HepG2 (cell line): ENCODE results near the gene SLC23A3. TPM values are rescaled to one million over a fixed set of nuclear protein-coding genes. Genes with fewer than 3 reads are reported as not detected.

Experiments
- CC2D1A ChIP-seq: sonication (generic); formaldehyde crosslinking; IDR thresholded peaks from 2 replicates; pipeline ENCODE4 v1.8.1; 2023; ENCODE audit warnings: mild to moderate bottlenecking, missing genetic modification reagents
- EP300 ChIP-seq, 3 experiments: sonication (generic) in 1 of 3; formaldehyde crosslinking in 1 of 3; IDR thresholded peaks; 2 replicates each; pipeline versions ENCODE4 v1.5.1 to v1.6.1; 2011 to 2020; ENCODE audit warnings: low read depth in 2 of 3, low read length in 2 of 3, borderline replicate concordance in 1 of 3, improper control_type of control experiment in 1 of 3, mild to moderate bottlenecking in 1 of 3, missing genetic modification reagents in 1 of 3, moderate library complexity in 1 of 3
- HDAC2 ChIP-seq: sonication (generic); formaldehyde crosslinking; IDR thresholded peaks from 2 replicates; pipeline ENCODE4 v1.4.0; 2020; ENCODE audit warnings: missing genetic modification reagents
- HMGXB3 ChIP-seq: sonication (generic); formaldehyde crosslinking; IDR thresholded peaks from 2 replicates; pipeline ENCODE4 v1.4.0; 2020; ENCODE audit warnings: missing genetic modification reagents, borderline replicate concordance
- IRF9 ChIP-seq: sonication (generic); formaldehyde crosslinking; IDR thresholded peaks from 2 replicates; pipeline ENCODE4 v1.8.0; 2022; ENCODE audit warnings: missing genetic modification reagents, mild to moderate bottlenecking, borderline replicate concordance
- KDM6A ChIP-seq: IDR thresholded peaks from 2 replicates; pipeline ENCODE4 v1.6.1; 2016; ENCODE audit warnings: low read depth
- MATR3 ChIP-seq: sonication (generic); formaldehyde crosslinking; IDR thresholded peaks from 2 replicates; pipeline ENCODE4 v1.4.0; 2020; ENCODE audit warnings: missing genetic modification reagents
- MLX ChIP-seq: IDR thresholded peaks from 2 replicates; pipeline ENCODE4 v1.6.1; 2016
- MZF1 ChIP-seq: sonication (generic); formaldehyde crosslinking; IDR thresholded peaks from 2 replicates; pipeline ENCODE4 v1.8.1; 2023; ENCODE audit warnings: mild to moderate bottlenecking, missing genetic modification reagents, borderline replicate concordance
- NR2C2 ChIP-seq: sonication (generic); formaldehyde crosslinking; IDR thresholded peaks from 2 replicates; pipeline ENCODE4 v1.4.0; 2020; ENCODE audit warnings: missing genetic modification reagents, mild to moderate bottlenecking, moderate library complexity, borderline replicate concordance
- NR2F2 ChIP-seq: IDR thresholded peaks from 2 replicates; pipeline ENCODE4 v1.6.1; 2012; ENCODE audit warnings: low read depth, inconsistent platforms, borderline replicate concordance
- ZFP37 ChIP-seq: sonication (generic); formaldehyde crosslinking; IDR thresholded peaks from 2 replicates; pipeline ENCODE4 v1.4.0; 2020; ENCODE audit warnings: missing genetic modification reagents, borderline replicate concordance
- ZNF101 ChIP-seq: sonication (generic); formaldehyde crosslinking; IDR thresholded peaks from 2 replicates; pipeline ENCODE4 v1.4.0; 2020; ENCODE audit warnings: mild to moderate bottlenecking, low read depth, missing genetic modification reagents, borderline replicate concordance
- ZNF281 ChIP-seq: sonication (generic); formaldehyde crosslinking; IDR thresholded peaks from 2 replicates; pipeline ENCODE4 v1.4.0; 2020; ENCODE audit warnings: missing genetic modification reagents, borderline replicate concordance
- ZNF30 ChIP-seq: sonication (generic); formaldehyde crosslinking; IDR thresholded peaks from 2 replicates; pipeline ENCODE4 v1.5.0; 2020; ENCODE audit warnings: mild to moderate bottlenecking, missing genetic modification reagents
- ZNF383 ChIP-seq: sonication (generic); formaldehyde crosslinking; IDR thresholded peaks from 2 replicates; pipeline ENCODE4 v1.4.0; 2020; ENCODE audit warnings: missing genetic modification reagents, mild to moderate bottlenecking, borderline replicate concordance
- ZNF724P ChIP-seq: sonication (generic); formaldehyde crosslinking; IDR thresholded peaks from 2 replicates; pipeline ENCODE4 v1.8.0; 2022; ENCODE audit warnings: missing genetic modification reagents, borderline replicate concordance
- ZNF788 ChIP-seq: sonication (generic); formaldehyde crosslinking; IDR thresholded peaks from 2 replicates; pipeline ENCODE4 v1.5.0; 2020; ENCODE audit warnings: mild to moderate bottlenecking, missing genetic modification reagents, borderline replicate concordance
- polyA plus RNA-seq, 8 experiments: library from polyadenylated mRNA; depleted of rRNA in 3 of 8; stranded (reverse) in 7 of 8; unstranded in 1 of 8; fragments of >200 nt; fragmentation: Illumina TruSeq in 4 of 8; extraction: Trizol in 4 of 8; gene quantifications; 2 replicates each; pipeline versions ENCODE4 v1.2.1 to v1.2.3, GENCODE V29; 2011 to 2016; ENCODE audit warnings: low read depth in 4 of 8, missing spikeins in 1 of 8, mixed read lengths in 1 of 8; ENCODE audit not compliant: insufficient read depth in 1 of 8
- total RNA-seq, 5 experiments: library from RNA; depleted of rRNA; stranded (reverse); fragments of >200 nt; fragmentation: Illumina TruSeq; extraction: Trizol; gene quantifications; 2 replicates each; pipeline ENCODE4 v1.2.3, GENCODE V29; 2016; ENCODE audit warnings: low read depth in 1 of 5

SLC23A3 gene
- total and polyA plus RNA-seq, 2 of the 13 experiments (the other 11 are each of a cell fraction or from before 2014, with no cell fraction given) = 0.38 to 0.78 TPM

- TF ChIP-seq HMGXB3 (CRISPR knock-in tag) (peak; percentile 43; the same call in 1 of the 2 replicates), ZNF788 (CRISPR knock-in tag) (peak; percentile 56; the same call in 1 of the 2 replicates), MLX (CRISPR knock-in tag) (peak; percentile 67; the same call in 1 of the 2 replicates), ZNF383 (CRISPR knock-in tag) (peak; percentile 80; the same call in 1 of the 2 replicates), CC2D1A (CRISPR knock-in tag) (0 out of 2 replicates have a peak, but pooled peaks have one; percentile 23), KDM6A (peak; percentile 92), ZNF101 (CRISPR knock-in tag) (no peak), MATR3 (CRISPR knock-in tag) (no peak), HDAC2 (peak; percentile 94), ZNF281 (CRISPR knock-in tag) (no peak), ZNF724P (CRISPR knock-in tag) (no peak), NR2F2 (peak; percentile 16), MZF1 (CRISPR knock-in tag) (0 out of 2 replicates have a peak, but pooled peaks have one; percentile 34), ZNF30 (CRISPR knock-in tag) (no peak), EP300 (IDR thresholded peaks at IDR 0.05; ENCODE audit: low read depth in 2 of 2, low read length in 2 of 2) (peak in 1 of 2 experiments; percentile 76; a peak in 3 of 4 replicates), EP300 (CRISPR knock-in tag; IDR thresholded peaks at IDR 0.05; ENCODE audit: borderline replicate concordance) (peak; percentile 56), IRF9 (CRISPR knock-in tag) (0 out of 2 replicates have a peak, but pooled peaks have one; percentile 50), NR2C2 (CRISPR knock-in tag) (0 out of 2 replicates have a peak, but pooled peaks have one; percentile 38), ZFP37 (CRISPR knock-in tag) (0 out of 2 replicates have a peak, but pooled peaks have one; percentile 19)
Measured at GRCh38 chr2:219207884-219208740, 38.3 kb upstream of the SLC23A3 start (continued).
